ENCODE data around the gene NPRL2. TPM values are rescaled to one million over a fixed set of nuclear protein-coding genes. Genes with fewer than 3 reads are reported as not detected.

The NPRL2 gene
- total and polyA plus RNA-seq, 2 of the 13 experiments (the other 11 are each of a cell fraction or from before 2014, with no cell fraction given) = 30.6 to 51.4 TPM

GRCh38 chr3:50337175-50337861 is 13.3 kb downstream of the NPRL2 start (continued):
- TF ChIP-seq ZBTB10 (CRISPR knock-in tag; IDR thresholded peaks at IDR 0.05; ENCODE audit: borderline replicate concordance) = peak; percentile 62; the same call in 1 of the 2 replicates
- peak; percentile 89 for TF ChIP-seq ZMYM4 (CRISPR knock-in tag; IDR thresholded peaks at IDR 0.05)
- TF ChIP-seq NR2F6 (IDR thresholded peaks at IDR 0.05) = no peak
- TF ChIP-seq NR2F6 (CRISPR knock-in tag; IDR thresholded peaks at IDR 0.05) = no peak; the same call in 1 of the 2 replicates
- no peak for TF ChIP-seq TCF7L2 (IDR thresholded peaks at IDR 0.05; ENCODE audit: low read depth, low read length)
- no peak for TF ChIP-seq MAFK (conservative IDR thresholded peaks at IDR 0.05 in 1 of 2, IDR thresholded peaks at IDR 0.05 in 1 of 2; ENCODE audit: low read length in 2 of 2)
- no peak for TF ChIP-seq ZNF24 (IDR thresholded peaks at IDR 0.05)
- TF ChIP-seq DPF2 (CRISPR knock-in tag; IDR thresholded peaks at IDR 0.05; ENCODE audit: borderline replicate concordance, low read depth) = no peak
- TF ChIP-seq ZNF121 (CRISPR knock-in tag; IDR thresholded peaks at IDR 0.05) = no peak
- TF ChIP-seq PRDM10 (CRISPR knock-in tag; IDR thresholded peaks at IDR 0.05; ENCODE audit: low read depth) = peak; percentile 56
- no peak for TF ChIP-seq NONO (IDR thresholded peaks at IDR 0.05)
- TF ChIP-seq NONO (CRISPR knock-in tag; conservative IDR thresholded peaks at IDR 0.05) = peak; percentile 92
- peak; percentile 78; the same call in 1 of the 2 replicates for TF ChIP-seq ZMAT3 (CRISPR knock-in tag; conservative IDR thresholded peaks at IDR 0.05)
- peak; percentile 67 for TF ChIP-seq NFYC (CRISPR knock-in tag; IDR thresholded peaks at IDR 0.05)
- TF ChIP-seq CENPX (CRISPR knock-in tag; IDR thresholded peaks at IDR 0.05) = no peak
- peak in 1 of 2 experiments; percentile 61; a peak in 2 of 4 replicates for TF ChIP-seq POLR2A (IDR thresholded peaks at IDR 0.05; ENCODE audit: insufficient read depth in 1 of 2, low read depth in 2 of 2, low read length in 2 of 2)
- TF ChIP-seq U2AF2 (IDR thresholded peaks at IDR 0.05; ENCODE audit: low read depth, low read length) = no peak
- no peak for TF ChIP-seq TRIM22 (IDR thresholded peaks at IDR 0.05)
- TF ChIP-seq TFDP1 (CRISPR knock-in tag; IDR thresholded peaks at IDR 0.05; ENCODE audit: borderline replicate concordance) = peak; percentile 86
- 0 out of 2 replicates have a peak, but pooled peaks have one; percentile 13 for TF ChIP-seq IRF2 (CRISPR knock-in tag; IDR thresholded peaks at IDR 0.05)

All from HepG2 (cell line).